Stimulated activated CD4-positive, alpha-beta T cell treated with anti-CD3 and anti-CD28 coated beads, Interleukin-15, amount 100 ng/mL, for 24 hours (primary cell): ENCODE results near the gene NACC2.
A peak's percentile ranks its signal among the peaks of the same experiment; 100 is the strongest.

Experiments
- DNase-seq: peaks from one replicate; pipeline ENCODE4 v3.0.0-alpha.2; 2020

The NACC2 gene

GRCh38 chr9:136054798-136055714 is 40.0 kb downstream of the NACC2 start:
- no peak for DNase-seq

- DNase-seq = no peak
Observed at GRCh38 chr9:136054146-136054545, 40.9 kb downstream of the NACC2 start.

DNA sequence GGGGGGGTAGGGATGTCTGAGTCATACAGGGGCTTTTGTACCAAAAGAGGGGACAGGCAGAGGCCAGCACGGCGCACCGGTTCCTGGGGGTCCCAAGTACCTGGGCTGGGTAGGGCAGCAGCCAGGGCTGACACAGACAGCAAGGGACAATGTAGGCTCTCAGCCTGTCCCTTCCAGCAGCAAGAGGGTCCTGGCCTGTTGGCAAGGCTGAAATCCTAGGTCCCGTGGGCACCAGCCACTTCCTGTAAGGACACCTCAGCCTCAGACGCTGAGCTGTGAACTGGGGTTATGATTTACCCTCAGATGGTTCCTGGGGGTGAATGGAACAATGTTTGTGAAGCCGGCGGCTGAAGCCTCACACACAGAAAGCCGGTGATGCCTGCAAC is 41.3 kb downstream of the NACC2 start:
- DNase-seq = no peak

GRCh38 chr9:136052991-136053756 is 41.9 kb downstream of the NACC2 start:
- no peak for DNase-seq

- DNase-seq = no peak
Observed at GRCh38 chr9:136052472-136052880, 42.6 kb downstream of the NACC2 start.

- DNase-seq = peak; percentile 44
Observed at GRCh38 chr9:136051837-136052471, 43.1 kb downstream of the NACC2 start.

GRCh38 chr9:136051453-136051836 is 43.6 kb downstream of the NACC2 start:
- no peak for DNase-seq

- DNase-seq = no peak
Observed at GRCh38 chr9:136050701-136051452, 44.2 kb downstream of the NACC2 start.

DNA sequence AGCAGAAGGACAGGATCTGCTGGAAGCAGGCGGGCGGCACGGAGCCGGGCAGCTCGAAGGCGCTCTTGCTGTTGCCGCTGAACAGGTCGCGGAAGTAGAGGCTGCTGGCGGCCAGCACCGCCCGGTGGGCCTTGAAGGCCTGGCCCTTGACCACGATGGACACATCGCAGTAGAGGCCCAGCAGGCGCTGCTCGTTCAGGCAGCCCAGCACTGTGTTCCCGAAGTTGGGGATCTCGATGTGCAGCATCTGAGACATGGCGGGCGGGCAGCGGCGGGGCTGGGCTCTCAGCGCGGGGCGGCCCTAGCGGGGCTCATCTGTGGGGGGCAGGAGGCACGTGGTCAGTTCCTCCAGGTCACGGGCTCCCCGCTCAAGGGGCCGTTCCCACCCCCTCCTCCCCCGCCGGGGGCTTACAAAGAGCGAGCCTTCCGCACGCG is 44.8 kb downstream of the NACC2 start:
- no peak for DNase-seq

DNA sequence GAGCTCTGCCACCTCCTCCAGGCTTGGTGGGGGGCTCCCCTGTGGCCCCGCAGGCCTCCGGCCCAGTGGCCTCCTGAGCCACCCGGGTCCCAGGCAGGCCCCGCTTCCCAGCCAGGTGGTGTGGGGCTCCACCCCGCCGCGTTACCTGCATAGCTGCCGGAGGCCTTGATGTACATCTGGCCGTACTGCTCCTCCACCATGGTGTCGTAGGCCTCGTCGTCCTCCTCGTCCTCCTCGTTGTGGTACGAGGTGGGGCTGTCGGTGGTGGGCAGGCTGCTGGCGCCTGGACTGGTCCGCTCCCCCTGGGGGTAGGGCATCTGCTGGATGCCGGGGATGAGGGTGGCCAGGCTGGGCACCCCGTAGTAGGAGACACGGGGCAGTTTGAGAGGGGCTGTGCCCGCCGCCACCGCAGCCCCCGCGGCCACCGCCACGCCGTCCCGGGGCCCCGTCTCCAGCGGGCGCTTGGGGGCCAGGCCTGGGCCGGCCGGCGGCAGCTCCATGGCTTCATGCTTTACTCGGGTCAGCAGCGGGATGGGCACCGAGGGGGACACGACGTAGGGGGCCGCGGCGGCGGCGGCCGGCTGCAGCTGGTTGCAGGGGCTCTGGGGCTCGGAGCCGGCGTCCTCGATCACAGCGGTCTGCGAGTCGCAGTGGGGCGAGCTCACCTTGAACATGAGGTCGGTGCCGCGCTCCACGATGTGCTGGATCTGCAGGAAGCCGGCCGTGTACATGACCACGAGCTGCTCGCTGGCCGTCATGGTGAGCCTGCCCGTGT is 45.4 kb downstream of the NACC2 start:
- DNase-seq = no peak

- DNase-seq = no peak
Observed at GRCh38 chr9:136048560-136049411, 46.3 kb downstream of the NACC2 start.

- DNase-seq = no peak
Observed at GRCh38 chr9:136047775-136048559, 47.1 kb downstream of the NACC2 start.

DNA sequence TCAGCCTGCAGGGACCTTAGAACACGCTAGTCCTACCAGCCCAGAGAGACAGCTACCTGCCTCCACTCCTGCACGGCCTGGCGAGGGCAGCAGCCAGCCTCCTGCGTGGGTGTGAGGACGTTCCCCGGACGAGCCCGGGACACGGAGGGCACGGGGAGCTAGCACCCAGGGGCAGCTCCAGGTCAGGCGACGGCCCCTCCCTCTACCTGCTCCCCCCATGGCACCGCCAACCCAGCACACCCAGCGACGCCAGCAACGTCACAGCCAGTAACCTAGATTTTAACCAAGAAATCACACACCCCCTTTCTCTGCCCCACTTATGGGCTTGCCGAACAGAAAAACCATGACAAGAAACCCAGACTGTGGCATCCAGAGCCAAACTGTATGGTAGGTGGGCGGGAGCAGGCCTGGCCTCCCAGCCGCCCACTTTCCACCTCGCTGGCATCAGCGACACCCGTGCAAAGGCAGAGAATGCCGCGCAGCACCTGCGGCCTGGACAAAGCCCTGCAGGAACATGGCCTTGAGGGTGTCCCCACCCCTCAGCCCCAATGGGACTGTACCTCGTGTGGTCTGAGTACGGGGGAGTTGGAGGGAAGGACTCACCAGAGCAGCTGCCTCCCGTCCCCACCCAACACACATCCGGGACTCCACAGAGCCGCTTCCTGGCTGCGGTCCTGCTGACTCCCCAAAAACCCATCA is 47.9 kb downstream of the NACC2 start:
- no peak for DNase-seq

- DNase-seq = no peak
Observed at GRCh38 chr9:136046554-136046920, 48.6 kb downstream of the NACC2 start.

DNA sequence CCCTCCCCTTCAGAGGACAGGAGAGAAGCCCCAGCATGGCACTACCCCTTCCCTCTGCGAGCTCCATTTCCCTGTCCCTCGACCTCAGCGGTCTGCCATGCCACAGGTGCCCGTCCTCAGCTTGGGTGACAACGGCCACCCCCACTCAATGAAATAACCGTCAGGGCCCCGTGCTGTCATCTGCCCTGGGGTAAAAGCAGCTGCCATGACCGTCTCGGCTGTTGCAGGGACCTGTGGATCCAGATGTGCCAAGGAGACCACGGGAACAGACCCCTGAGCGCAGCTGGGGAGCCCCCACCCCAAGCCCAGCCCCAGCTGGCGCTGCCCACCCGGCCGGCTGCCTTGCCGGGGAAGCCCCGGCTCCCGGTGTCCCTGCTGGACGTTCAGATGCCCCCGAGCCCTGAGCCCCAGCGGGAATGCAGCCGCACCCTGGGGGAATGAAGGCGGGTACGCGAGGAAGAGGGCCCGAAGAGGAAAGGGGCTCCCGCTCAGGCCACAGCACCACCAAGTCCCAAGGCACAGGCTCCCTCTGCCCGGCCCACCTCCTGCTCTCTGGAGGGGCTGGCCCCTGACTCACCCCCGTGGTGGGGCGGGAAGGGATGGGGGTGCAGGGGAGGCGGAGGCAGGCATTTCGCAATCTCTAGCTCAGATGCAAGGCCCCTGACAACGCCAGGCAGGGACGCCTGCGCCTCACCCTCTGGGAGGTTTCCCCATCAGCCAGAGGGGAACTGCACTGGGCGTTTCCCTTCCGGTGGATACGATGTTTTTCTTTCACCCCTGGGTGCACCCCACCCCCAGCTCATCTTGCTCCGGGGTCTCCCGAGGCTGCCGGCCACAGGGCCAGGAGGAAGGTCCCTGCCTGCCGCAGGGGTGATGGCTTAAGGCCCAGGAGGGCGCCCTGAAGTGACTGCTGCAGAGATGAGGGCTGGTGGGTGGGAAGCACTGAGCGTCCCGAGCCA is 49.2 kb downstream of the NACC2 start:
- DNase-seq = no peak

GRCh38 chr9:136044971-136045594 is 50.0 kb downstream of the NACC2 start:
- DNase-seq = no peak

DNA sequence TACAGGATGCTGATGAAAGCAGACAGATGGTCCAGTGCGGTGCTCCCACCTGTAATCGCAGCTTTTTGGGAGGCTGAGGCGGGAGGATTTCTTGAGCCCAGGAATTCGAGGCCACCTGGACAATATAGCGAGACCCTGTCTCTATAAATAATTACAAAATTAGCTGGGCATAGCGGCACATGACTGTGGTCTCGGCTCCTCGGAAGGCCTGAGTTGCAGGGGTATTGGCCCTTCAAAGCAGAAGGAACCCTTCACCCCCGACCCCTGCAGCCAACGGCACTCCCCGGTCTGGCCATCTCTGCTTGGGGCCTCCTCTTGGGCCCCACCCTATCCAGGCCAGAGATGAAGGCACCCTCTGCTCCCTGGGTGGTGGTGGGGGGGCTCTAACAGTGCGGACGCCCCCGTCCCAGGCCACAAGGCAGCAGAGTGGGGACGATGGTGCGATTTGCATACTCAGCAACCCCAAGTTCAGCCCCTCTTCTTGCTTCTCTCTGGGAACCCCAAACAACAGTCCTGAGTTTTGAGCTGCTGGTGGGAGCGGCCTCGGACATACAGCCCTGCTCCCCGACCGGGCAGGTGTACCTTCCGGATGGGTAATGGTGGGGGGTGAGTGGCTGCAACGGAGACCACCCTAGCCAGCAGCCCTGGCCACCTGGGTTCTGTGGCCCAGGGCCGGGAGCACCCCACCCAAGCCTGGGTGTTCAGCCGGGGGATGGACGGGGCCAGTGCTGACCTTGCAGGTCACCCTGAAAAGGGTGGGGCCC is 50.7 kb downstream of the NACC2 start:
- DNase-seq = no peak
